VCaP (cell line): ENCODE data around the gene ACAD9.
"Not testable (repeated sequence)": the region's sequence is repeated elsewhere in the genome, so short reads cannot be mapped to it uniquely, and the experiment has no call there.

Experiments used
- H3K27ac ChIP-seq: fragments of 450-650 bp; 2 replicates; pipeline ENCODE4 v1.5.1; 2017
- TF ChIP-seq, protein P1 (sequence below): fragments of 450-650 bp; conservative IDR thresholded peaks from 2 replicates; pipeline ENCODE4 v1.5.1; 2017; ENCODE audit warnings: mild to moderate bottlenecking, moderate library complexity

Gene ACAD9

DNA sequence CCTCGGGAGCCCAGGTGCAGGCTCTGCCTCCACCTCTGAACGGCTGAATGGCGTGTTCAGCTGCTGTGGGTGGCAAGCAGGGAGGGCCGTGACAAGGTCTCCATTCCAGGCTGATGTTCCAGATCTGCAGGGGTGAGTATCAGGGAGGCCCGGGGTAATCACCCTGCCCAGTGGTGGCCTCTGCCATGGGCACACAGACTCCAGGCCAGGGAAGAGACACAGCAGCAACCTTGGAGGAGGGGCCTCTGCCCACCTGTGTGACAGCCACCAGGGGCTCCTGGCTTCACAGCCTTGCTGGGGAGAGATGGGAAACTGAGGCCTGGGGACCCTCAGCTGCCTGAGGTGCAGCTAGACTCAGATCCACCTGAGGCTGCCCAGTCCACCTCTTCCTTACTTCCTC, 25.6 kb upstream of the ACAD9 start:
- TF ChIP-seq, protein P1, sequence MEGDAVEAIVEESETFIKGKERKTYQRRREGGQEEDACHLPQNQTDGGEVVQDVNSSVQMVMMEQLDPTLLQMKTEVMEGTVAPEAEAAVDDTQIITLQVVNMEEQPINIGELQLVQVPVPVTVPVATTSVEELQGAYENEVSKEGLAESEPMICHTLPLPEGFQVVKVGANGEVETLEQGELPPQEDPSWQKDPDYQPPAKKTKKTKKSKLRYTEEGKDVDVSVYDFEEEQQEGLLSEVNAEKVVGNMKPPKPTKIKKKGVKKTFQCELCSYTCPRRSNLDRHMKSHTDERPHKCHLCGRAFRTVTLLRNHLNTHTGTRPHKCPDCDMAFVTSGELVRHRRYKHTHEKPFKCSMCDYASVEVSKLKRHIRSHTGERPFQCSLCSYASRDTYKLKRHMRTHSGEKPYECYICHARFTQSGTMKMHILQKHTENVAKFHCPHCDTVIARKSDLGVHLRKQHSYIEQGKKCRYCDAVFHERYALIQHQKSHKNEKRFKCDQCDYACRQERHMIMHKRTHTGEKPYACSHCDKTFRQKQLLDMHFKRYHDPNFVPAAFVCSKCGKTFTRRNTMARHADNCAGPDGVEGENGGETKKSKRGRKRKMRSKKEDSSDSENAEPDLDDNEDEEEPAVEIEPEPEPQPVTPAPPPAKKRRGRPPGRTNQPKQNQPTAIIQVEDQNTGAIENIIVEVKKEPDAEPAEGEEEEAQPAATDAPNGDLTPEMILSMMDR: no peak
- no peak overlapping the region for H3K27ac ChIP-seq

DNA sequence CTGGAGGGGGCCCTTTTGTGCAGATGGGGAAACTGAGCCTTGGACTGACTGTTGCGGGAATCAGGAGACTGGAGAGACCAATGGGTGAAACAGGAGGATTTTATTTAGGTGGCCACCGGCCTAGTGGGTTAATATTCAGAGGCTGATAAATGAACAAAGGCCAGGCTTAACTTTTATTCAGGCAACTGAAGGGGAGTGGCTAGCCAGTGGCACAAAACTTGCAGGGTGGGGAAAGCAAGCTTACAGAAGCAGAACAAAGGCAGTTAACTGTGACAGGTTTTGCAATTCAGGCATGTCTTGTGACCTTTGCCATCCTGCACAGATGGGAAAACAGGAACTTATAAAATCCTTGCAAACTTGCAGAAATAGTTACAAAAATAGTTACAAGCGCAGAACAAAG, 24.9 kb upstream of the ACAD9 start:
- TF ChIP-seq, protein P1: no peak

GRCh38 chr3:128855569-128855968, 23.9 kb upstream of the ACAD9 start:
- TF ChIP-seq, protein P1: no peak
- H3K27ac ChIP-seq: no peak overlapping the region

More for the DNA sequence above, 24.9 kb upstream of the ACAD9 start:
- no peak overlapping the region for H3K27ac ChIP-seq

GRCh38 chr3:128858167-128858566, 21.3 kb upstream of the ACAD9 start:
- H3K27ac ChIP-seq: no peak overlapping the region
- TF ChIP-seq, protein P1: no peak

DNA sequence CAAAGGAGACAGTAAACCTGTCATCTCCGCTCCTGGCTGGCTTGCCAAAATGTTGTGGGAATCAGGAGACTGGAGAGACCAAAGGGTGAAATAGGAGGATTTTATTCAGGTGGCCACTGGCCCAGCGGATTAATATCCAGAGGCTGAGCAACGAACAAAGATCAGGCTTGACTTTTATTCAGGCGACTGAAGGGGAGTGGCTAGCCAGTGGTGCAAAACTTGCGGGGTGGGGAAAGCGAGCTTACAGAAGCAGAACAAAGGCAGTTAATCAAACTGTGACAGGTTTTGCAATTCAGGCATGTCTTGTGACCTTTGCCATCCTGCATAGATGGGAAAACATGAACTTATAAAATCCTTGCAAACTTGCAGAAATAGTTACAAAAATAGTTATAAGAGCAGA, 19.8 kb upstream of the ACAD9 start:
- H3K27ac ChIP-seq: no peak overlapping the region
- TF ChIP-seq, protein P1: no peak

GRCh38 chr3:128861491-128861890, 17.9 kb upstream of the ACAD9 start:
- H3K27ac ChIP-seq: no peak overlapping the region
- TF ChIP-seq, protein P1: no peak

DNA sequence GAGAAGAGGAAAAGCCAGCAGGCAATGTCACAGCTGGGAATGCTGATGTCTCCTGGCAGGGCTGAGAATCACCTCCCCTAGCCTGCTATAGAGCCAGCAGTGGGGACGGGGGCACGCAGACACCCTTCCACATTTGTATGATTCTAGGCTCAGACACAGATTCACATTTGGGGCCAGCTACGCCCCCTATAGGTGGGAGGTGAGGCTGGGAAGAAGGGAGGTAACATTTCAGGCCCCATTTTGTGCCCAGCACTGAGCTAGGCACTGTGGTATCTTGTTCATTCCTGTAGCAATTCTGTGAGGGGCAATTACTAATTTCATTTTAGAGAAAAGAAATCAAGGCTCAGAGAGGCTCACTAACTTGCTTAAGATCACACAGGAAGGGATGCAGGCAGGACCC, 15.9 kb upstream of the ACAD9 start:
- H3K27ac ChIP-seq: no peak overlapping the region
- TF ChIP-seq, protein P1: 0 out of 2 replicates have a peak, but pooled peaks have one; percentile 16

DNA sequence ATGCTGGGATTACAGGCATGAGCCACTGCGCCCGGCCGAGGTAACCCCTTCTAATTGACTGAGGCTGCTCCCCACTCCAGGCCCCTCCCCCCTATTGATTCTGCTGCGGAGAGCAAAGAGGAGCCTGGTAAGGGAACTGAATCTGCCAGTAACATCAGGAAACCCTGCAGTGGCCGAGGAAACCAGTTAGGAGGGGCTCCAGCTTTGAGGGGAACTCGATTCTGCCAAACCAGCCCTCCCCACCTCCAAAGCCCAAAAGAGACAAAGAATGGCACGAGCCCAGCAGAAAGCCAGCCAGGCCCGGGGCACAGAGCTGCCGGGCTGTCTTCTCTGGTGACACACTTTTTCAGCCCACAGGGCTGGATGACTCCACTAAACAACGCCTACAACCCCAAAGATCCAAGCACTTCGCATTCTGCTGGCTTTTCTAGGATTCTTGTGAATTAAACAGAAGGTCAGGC, 15.0 kb upstream of the ACAD9 start:
- no peak overlapping the region for H3K27ac ChIP-seq
- TF ChIP-seq, protein P1: no peak

- H3K27ac ChIP-seq: not testable (repeated sequence)
Measured at GRCh38 chr3:128864849-128865804, 14.3 kb upstream of the ACAD9 start.
